MCF 10A (cell line): Measurements from ENCODE around the gene CBLC. TPM values are rescaled to one million over a fixed set of nuclear protein-coding genes. Genes with fewer than 3 reads are reported as not detected.
"Not testable (repeated sequence)": the region's sequence is repeated elsewhere in the genome, so short reads cannot be mapped to it uniquely, and the experiment has no call there.

Source experiments
- BruUV-seq: library from RNA; stranded (reverse); fragments of 400-500 nt; replicated peaks from 2 replicates; lab custom pipeline; 2021; lab: Mats Ljungman, UMichigan
- CTCF ChIA-PET: fragments of 300-600 bp; sonication (Branson Sonifier 250); formaldehyde crosslinking; extraction: SDS; loops from one replicate; lab custom pipeline; 2021; ENCODE audit warnings: antibody characterized with exemption, inconsistent platforms; lab: Yijun Ruan, JAX
- POLR2A ChIA-PET: fragments of 300-600, 350-650 bp; sonication (Branson Sonifier 250); formaldehyde crosslinking; extraction: SDS; loops from one replicate; lab custom pipeline; 2020; ENCODE audit warnings: antibody characterized with exemption, inconsistent platforms; lab: Yijun Ruan, JAX
- DNase-seq: peaks from one replicate; pipeline ENCODE4 v3.0.0-alpha.2; 2018; ENCODE audit not compliant: unreplicated experiment
- H3K27ac Mint-ChIP-seq: one replicate; pipeline ENCODE4 v1.8.0; 2022; ENCODE audit warnings: mild to moderate bottlenecking, low read depth, mixed read lengths; ENCODE audit not compliant: unreplicated experiment
- H3K27me3 Mint-ChIP-seq: one replicate; pipeline ENCODE4 v1.8.0; 2022; ENCODE audit warnings: mixed read lengths; ENCODE audit not compliant: insufficient read depth, unreplicated experiment
- H3K36me3 Mint-ChIP-seq: one replicate; pipeline ENCODE4 v1.8.0; 2022; ENCODE audit warnings: mild to moderate bottlenecking, moderate library complexity, mixed read lengths; ENCODE audit not compliant: insufficient read depth, unreplicated experiment
- H3K4me1 Mint-ChIP-seq: one replicate; pipeline ENCODE4 v1.8.0; 2022; ENCODE audit warnings: mixed read lengths; ENCODE audit not compliant: insufficient read depth, unreplicated experiment
- H3K4me3 Mint-ChIP-seq: one replicate; pipeline ENCODE4 v1.8.0; 2022; ENCODE audit warnings: mild to moderate bottlenecking, moderate library complexity, mixed read lengths; ENCODE audit not compliant: unreplicated experiment
- H3K9me3 Mint-ChIP-seq: one replicate; pipeline ENCODE4 v1.8.0; 2022; ENCODE audit warnings: mixed read lengths; ENCODE audit not compliant: unreplicated experiment
- CTCF ChIP-seq: fragments of 200-600 bp; IDR thresholded peaks from one replicate; pipeline ENCODE4 v1.8.0; 2022; ENCODE audit warnings: antibody characterized with exemption, mild to moderate bottlenecking; ENCODE audit not compliant: unreplicated experiment
- intact Hi-C: fragments of 100-400 bp; cut with micrococcal nuclease; formaldehyde crosslinking; loops from 2 replicates; pipeline ENCODE4 v1.14.1; 2022
- total RNA-seq: library from RNA; stranded (reverse); gene quantifications from 2 replicates; pipeline ENCODE4 v1.2.3, GENCODE V29; 2022

CBLC gene
- total RNA-seq, 1 experiment from 2014 or later = 14.6 TPM

- H3K36me3 Mint-ChIP-seq = peaks cover 5% of the 10 kb centered on the region
- BruUV-seq = no TSS peak
- H3K4me3 Mint-ChIP-seq = peak overlapping the region; percentile 19
- CTCF ChIA-PET = interaction anchor here (1.1 to 19.2 kb wide), 5 partner anchors 10 to 68 kb away, joined by 3 to 414 read pairs (median 6); no protein-coding TSS in a partner anchor
- no peaks in the 10 kb centered on the region for H3K9me3 Mint-ChIP-seq
- POLR2A ChIA-PET = interaction anchor here (0.7 to 1.3 kb wide), 3 partner anchors 68 to 425 kb away, joined by 3 to 5 read pairs (median 4); no protein-coding TSS in a partner anchor
- no peaks in the 10 kb centered on the region for H3K27me3 Mint-ChIP-seq
- intact Hi-C loops = no loop called here
- no peak for TF ChIP-seq CTCF
- DNase-seq = peak; percentile 86
- peaks cover 19% of the 10 kb centered on the region for H3K4me1 Mint-ChIP-seq
- peak overlapping the region; percentile 40 for H3K27ac Mint-ChIP-seq
Measured at GRCh38 chr19:44776402-44777096, 1.1 kb upstream of the CBLC start.

GRCh38 chr19:44779150-44779549 is 1.5 kb downstream of the CBLC start:
- Mint-ChIP-seq H3K9me3 (no peaks in the 10 kb centered on the region), H3K36me3 (peaks cover 11% of the 10 kb centered on the region), H3K27me3 (no peaks in the 10 kb centered on the region), H3K4me3 (peak overlapping the region; percentile 43), H3K4me1 (peaks cover 14% of the 10 kb centered on the region), H3K27ac (no peak overlapping the region)
- CTCF ChIA-PET = interaction anchor here (0.6 to 19.2 kb wide), 7 partner anchors 8 to 208 kb away, joined by 3 to 414 read pairs (median 4); no protein-coding TSS in a partner anchor
- intact Hi-C loops = no loop called here
- no peak for TF ChIP-seq CTCF
- POLR2A ChIA-PET = interaction anchor here (1.7 kb wide), 1 partner anchor 9 kb away, joined by 4 read pairs; no protein-coding TSS in a partner anchor
- TSS peak; percentile 30 for BruUV-seq
- no peak for DNase-seq

GRCh38 chr19:44781694-44782093 is 4.0 kb downstream of the CBLC start:
- H3K9me3 Mint-ChIP-seq, H3K4me3 Mint-ChIP-seq, DNase-seq, POLR2A ChIA-PET, H3K4me1 Mint-ChIP-seq, H3K27me3 Mint-ChIP-seq, BruUV-seq, H3K27ac Mint-ChIP-seq, intact Hi-C loops: not testable (repeated sequence)
- peaks cover 15% of the 10 kb centered on the region for H3K36me3 Mint-ChIP-seq
- CTCF ChIA-PET = interaction anchor here (1.1 to 19.2 kb wide), 3 partner anchors 58 to 211 kb away, joined by 5 to 414 read pairs (median 8); no protein-coding TSS in a partner anchor

GRCh38 chr19:44782729-44783128 is 5.0 kb downstream of the CBLC start:
- DNase-seq = no peak
- Mint-ChIP-seq H3K4me3 (no peak overlapping the region), H3K9me3 (no peaks in the 10 kb centered on the region), H3K36me3 (peaks cover 16% of the 10 kb centered on the region), H3K27ac (no peak overlapping the region), H3K27me3 (no peaks in the 10 kb centered on the region), H3K4me1 (no peaks in the 10 kb centered on the region)
- no TSS peak for BruUV-seq
- TF ChIP-seq CTCF = no peak
- intact Hi-C loops = no loop called here
- POLR2A ChIA-PET = no interaction called here
- CTCF ChIA-PET = interaction anchor here (0.6 to 2.8 kb wide), 7 partner anchors 12 to 167 kb away, joined by 3 to 27 read pairs (median 9); partner anchors contain the start of gene BCAM
